Measurements from ENCODE around the gene DDIAS.

Gene DDIAS

DNA sequence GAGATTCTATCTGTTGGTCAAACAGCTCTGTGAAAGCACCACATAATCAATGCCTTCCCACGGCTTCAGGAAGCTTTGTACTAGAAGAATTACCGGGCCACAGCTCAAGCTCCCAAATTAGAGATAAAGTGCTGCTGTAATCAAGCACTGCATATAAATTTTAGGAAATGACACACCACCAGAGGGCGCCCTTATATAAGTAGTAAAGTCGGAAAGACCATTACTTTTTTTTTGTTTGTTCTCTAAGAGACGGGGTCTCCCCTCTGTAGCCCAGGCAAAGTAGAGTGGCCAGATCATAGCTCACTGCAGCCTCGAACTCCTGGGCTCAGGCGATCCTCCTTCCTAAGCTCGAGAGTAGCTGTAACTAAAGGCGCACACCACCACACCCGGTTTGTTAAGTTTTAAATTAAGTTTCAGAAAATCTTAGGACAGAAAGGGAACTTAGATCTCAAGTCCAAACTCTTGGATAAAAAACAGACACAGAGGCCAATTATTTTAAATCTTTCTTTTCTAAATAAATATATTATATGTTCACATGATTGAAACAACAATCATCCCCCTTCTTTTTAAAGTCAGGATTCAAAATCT, 33.9 kb upstream of the DDIAS start:
- peak overlapping the region; percentile 31; the same call in 1 of the 2 replicates for H3K4me2 ChIP-seq (ENCODE audit: low read length)
- no peak overlapping the region for H3K27ac ChIP-seq (ENCODE audit: low read depth, low read length, poor library complexity, severe bottlenecking)
- TF ChIP-seq, protein P1, sequence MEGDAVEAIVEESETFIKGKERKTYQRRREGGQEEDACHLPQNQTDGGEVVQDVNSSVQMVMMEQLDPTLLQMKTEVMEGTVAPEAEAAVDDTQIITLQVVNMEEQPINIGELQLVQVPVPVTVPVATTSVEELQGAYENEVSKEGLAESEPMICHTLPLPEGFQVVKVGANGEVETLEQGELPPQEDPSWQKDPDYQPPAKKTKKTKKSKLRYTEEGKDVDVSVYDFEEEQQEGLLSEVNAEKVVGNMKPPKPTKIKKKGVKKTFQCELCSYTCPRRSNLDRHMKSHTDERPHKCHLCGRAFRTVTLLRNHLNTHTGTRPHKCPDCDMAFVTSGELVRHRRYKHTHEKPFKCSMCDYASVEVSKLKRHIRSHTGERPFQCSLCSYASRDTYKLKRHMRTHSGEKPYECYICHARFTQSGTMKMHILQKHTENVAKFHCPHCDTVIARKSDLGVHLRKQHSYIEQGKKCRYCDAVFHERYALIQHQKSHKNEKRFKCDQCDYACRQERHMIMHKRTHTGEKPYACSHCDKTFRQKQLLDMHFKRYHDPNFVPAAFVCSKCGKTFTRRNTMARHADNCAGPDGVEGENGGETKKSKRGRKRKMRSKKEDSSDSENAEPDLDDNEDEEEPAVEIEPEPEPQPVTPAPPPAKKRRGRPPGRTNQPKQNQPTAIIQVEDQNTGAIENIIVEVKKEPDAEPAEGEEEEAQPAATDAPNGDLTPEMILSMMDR (IDR thresholded peaks at IDR 0.05; ENCODE audit: low read length) = peak; percentile 76
- no peak for TF ChIP-seq EZH2 (IDR thresholded peaks at IDR 0.05; ENCODE audit: borderline replicate concordance, low read length)
- peaks cover 3% of the 10 kb centered on the region for H3K4me1 ChIP-seq (ENCODE audit: insufficient read depth, low read length, severe bottlenecking)
- H2AFZ ChIP-seq (ENCODE audit: low read length) = no peak overlapping the region
- H3K27me3 ChIP-seq (ENCODE audit: insufficient read depth, low read length) = no peaks in the 10 kb centered on the region
- H3K79me2 ChIP-seq (ENCODE audit: insufficient read depth, low read length) = no peaks in the 10 kb centered on the region
- no peaks in the 10 kb centered on the region for H4K20me1 ChIP-seq (ENCODE audit: insufficient read depth, low read length)
- no peaks in the 10 kb centered on the region for H3F3A ChIP-seq (ENCODE audit: insufficient read depth, low read length)
- H3K4me3 ChIP-seq (ENCODE audit: low read depth, low read length, poor library complexity, severe bottlenecking) = no peak overlapping the region
- H3K9ac ChIP-seq (ENCODE audit: low read length) = no peak overlapping the region
- H3K9me2 ChIP-seq (ENCODE audit: low read depth, low read length) = no peaks in the 10 kb centered on the region
- H3K9me3 ChIP-seq (ENCODE audit: low read length) = no peaks in the 10 kb centered on the region
- no peaks in the 10 kb centered on the region for H3K36me3 ChIP-seq (ENCODE audit: insufficient read depth, low read length)

DNA sequence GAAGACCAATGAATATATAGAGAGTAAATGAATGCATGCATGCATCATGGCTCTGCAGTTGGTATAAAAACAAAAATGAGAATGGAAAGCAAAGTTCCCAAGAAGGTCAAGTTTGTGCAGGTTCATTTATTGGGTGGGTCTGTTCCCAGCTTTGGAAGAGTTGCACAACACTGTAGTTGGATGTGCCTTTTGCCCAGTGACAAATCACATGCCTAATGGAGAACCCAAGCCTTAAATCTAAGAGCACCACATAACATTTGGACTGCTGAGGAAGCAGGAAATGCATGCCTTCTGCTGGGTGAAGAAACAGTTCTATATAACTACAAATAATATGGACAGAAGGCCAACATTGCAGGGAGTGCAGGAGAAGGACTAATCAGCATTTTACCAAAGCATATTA, 31.9 kb upstream of the DDIAS start:
- TF ChIP-seq, protein P1 (IDR thresholded peaks at IDR 0.05; ENCODE audit: low read length) = no peak
- TF ChIP-seq EZH2 (IDR thresholded peaks at IDR 0.05; ENCODE audit: borderline replicate concordance, low read length) = no peak
- Histone ChIP-seq H3F3A (ENCODE audit: insufficient read depth, low read length) (no peaks in the 10 kb centered on the region), H3K79me2 (ENCODE audit: insufficient read depth, low read length) (no peaks in the 10 kb centered on the region), H3K4me1 (ENCODE audit: insufficient read depth, low read length, severe bottlenecking) (peaks cover 3% of the 10 kb centered on the region), H3K9me3 (ENCODE audit: low read length) (no peaks in the 10 kb centered on the region), H3K36me3 (ENCODE audit: insufficient read depth, low read length) (no peaks in the 10 kb centered on the region), H3K9me2 (ENCODE audit: low read depth, low read length) (no peaks in the 10 kb centered on the region), H3K9ac (ENCODE audit: low read length) (no peak overlapping the region), H3K27me3 (ENCODE audit: insufficient read depth, low read length) (no peaks in the 10 kb centered on the region), H3K4me2 (ENCODE audit: low read length) (no peak overlapping the region), H3K4me3 (ENCODE audit: low read depth, low read length, poor library complexity, severe bottlenecking) (no peak overlapping the region), H3K27ac (ENCODE audit: low read depth, low read length, poor library complexity, severe bottlenecking) (no peak overlapping the region), H2AFZ (ENCODE audit: low read length) (no peak overlapping the region), H4K20me1 (ENCODE audit: insufficient read depth, low read length) (no peaks in the 10 kb centered on the region)

DNA sequence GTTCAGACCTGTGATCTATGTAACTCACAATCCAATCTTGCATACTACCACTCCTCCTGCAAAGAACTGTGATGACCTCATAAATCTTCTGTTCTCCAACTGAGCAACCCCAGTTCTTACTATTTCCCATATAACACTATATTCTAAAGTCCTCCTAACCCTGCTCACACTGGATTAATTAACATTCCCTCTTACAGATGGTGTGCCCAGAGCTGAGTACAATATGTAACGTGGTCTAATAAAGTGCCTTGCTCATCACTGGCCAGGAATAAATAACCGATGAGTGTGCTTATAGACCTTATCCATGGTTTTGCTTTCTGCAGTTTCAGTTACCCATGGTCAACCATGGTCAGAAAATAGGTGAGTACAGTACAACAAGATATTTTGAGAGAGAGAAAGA, 29.9 kb upstream of the DDIAS start:
- Histone ChIP-seq H3K27ac (ENCODE audit: low read depth, low read length, poor library complexity, severe bottlenecking) (no peak overlapping the region), H3K27me3 (ENCODE audit: insufficient read depth, low read length) (no peaks in the 10 kb centered on the region), H3K4me2 (ENCODE audit: low read length) (no peak overlapping the region), H3K4me3 (ENCODE audit: low read depth, low read length, poor library complexity, severe bottlenecking) (no peak overlapping the region), H2AFZ (ENCODE audit: low read length) (no peak overlapping the region), H3K9ac (ENCODE audit: low read length) (no peak overlapping the region), H3K9me3 (ENCODE audit: low read length) (no peaks in the 10 kb centered on the region), H3K4me1 (ENCODE audit: insufficient read depth, low read length, severe bottlenecking) (peaks cover 3% of the 10 kb centered on the region), H3K79me2 (ENCODE audit: insufficient read depth, low read length) (no peaks in the 10 kb centered on the region), H3F3A (ENCODE audit: insufficient read depth, low read length) (no peaks in the 10 kb centered on the region), H4K20me1 (ENCODE audit: insufficient read depth, low read length) (no peaks in the 10 kb centered on the region), H3K9me2 (ENCODE audit: low read depth, low read length) (no peaks in the 10 kb centered on the region), H3K36me3 (ENCODE audit: insufficient read depth, low read length) (no peaks in the 10 kb centered on the region)
- TF ChIP-seq EZH2 (IDR thresholded peaks at IDR 0.05; ENCODE audit: borderline replicate concordance, low read length) = no peak
- TF ChIP-seq, protein P1 (IDR thresholded peaks at IDR 0.05; ENCODE audit: low read length) = no peak
